Mucosa of stomach (tissue), 1 donor: Measurements from ENCODE around the gene ATG10.

Experiments used
- H3K27me3 ChIP-seq: one replicate; pipeline ENCODE4 v1.7.0; 2013; ENCODE audit warnings: mild to moderate bottlenecking, low read length; ENCODE audit not compliant: control insufficient read depth, insufficient read depth
- H3K36me3 ChIP-seq: one replicate; pipeline ENCODE4 v1.7.0; 2013; ENCODE audit warnings: low read length; ENCODE audit not compliant: control insufficient read depth, insufficient read depth
- H3K4me1 ChIP-seq: one replicate; pipeline ENCODE4 v1.7.0; 2013; ENCODE audit warnings: mild to moderate bottlenecking, low read length; ENCODE audit not compliant: control insufficient read depth, insufficient read depth
- H3K4me3 ChIP-seq: one replicate; pipeline ENCODE4 v1.7.0; 2013; ENCODE audit warnings: low read length
- H3K9ac ChIP-seq: one replicate; pipeline ENCODE4 v1.7.0; 2013; ENCODE audit warnings: mild to moderate bottlenecking, low read length, moderate library complexity
- H3K9me3 ChIP-seq: one replicate; pipeline ENCODE4 v1.7.0; 2013; ENCODE audit warnings: mild to moderate bottlenecking, low read length, moderate library complexity; ENCODE audit not compliant: control insufficient read depth
- donor health status: Pancreatic carcinoma.

The ATG10 gene

GRCh38 chr5:82164176-82164976, 192.6 kb downstream of the ATG10 start:
- no peaks in the 10 kb centered on the region for H3K36me3 ChIP-seq
- no peaks in the 10 kb centered on the region for H3K9me3 ChIP-seq
- peaks cover 17% of the 10 kb centered on the region for H3K4me1 ChIP-seq
- no peak overlapping the region for H3K4me3 ChIP-seq
- no peak overlapping the region for H3K9ac ChIP-seq
- H3K27me3 ChIP-seq: no peaks in the 10 kb centered on the region

- no peaks in the 10 kb centered on the region for H3K36me3 ChIP-seq
- no peak overlapping the region for H3K9ac ChIP-seq
- H3K4me1 ChIP-seq: peaks cover 17% of the 10 kb centered on the region
- H3K27me3 ChIP-seq: no peaks in the 10 kb centered on the region
- H3K9me3 ChIP-seq: no peaks in the 10 kb centered on the region
- no peak overlapping the region for H3K4me3 ChIP-seq
These were observed 193.3 kb downstream of the ATG10 start for GRCh38 chr5:82164977-82165713.

GRCh38 chr5:82165740-82166530, 194.1 kb downstream of the ATG10 start:
- Histone ChIP-seq H3K9me3 (no peaks in the 10 kb centered on the region), H3K4me1 (peaks cover 17% of the 10 kb centered on the region), H3K36me3 (no peaks in the 10 kb centered on the region), H3K27me3 (no peaks in the 10 kb centered on the region), H3K4me3 (no peak overlapping the region), H3K9ac (no peak overlapping the region)

GRCh38 chr5:82167372-82167935, 195.6 kb downstream of the ATG10 start:
- H3K4me3 ChIP-seq: no peak overlapping the region
- peaks cover 17% of the 10 kb centered on the region for H3K4me1 ChIP-seq
- H3K36me3 ChIP-seq: no peaks in the 10 kb centered on the region
- H3K9ac ChIP-seq: no peak overlapping the region
- H3K9me3 ChIP-seq: no peaks in the 10 kb centered on the region
- no peaks in the 10 kb centered on the region for H3K27me3 ChIP-seq

DNA sequence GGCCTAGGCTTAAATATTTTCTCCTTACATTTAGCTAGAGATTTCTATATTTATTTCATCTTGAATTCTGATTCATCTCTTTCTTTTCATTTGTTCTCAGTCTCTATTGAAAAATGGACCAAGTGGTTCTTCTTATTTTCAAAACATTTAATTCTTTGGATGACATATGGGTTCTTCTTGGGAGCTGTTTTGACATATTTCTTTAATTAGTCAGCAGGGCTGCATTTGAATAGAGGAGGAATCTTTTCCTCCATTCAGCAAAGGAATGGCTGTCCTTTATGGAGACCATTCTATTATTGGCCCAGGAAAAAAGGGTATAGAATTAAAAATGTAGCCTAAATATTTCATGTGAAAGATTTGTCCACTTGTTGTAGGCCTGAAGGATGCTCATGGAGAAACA, 196.5 kb downstream of the ATG10 start:
- Histone ChIP-seq H3K9me3 (no peaks in the 10 kb centered on the region), H3K36me3 (no peaks in the 10 kb centered on the region), H3K9ac (no peak overlapping the region), H3K4me1 (peaks cover 17% of the 10 kb centered on the region), H3K4me3 (no peak overlapping the region), H3K27me3 (no peaks in the 10 kb centered on the region)

GRCh38 chr5:82169892-82170291, 198.1 kb downstream of the ATG10 start:
- H3K4me1 ChIP-seq: peaks cover 9% of the 10 kb centered on the region
- no peak overlapping the region for H3K9ac ChIP-seq
- H3K9me3 ChIP-seq: no peaks in the 10 kb centered on the region
- no peaks in the 10 kb centered on the region for H3K36me3 ChIP-seq
- no peaks in the 10 kb centered on the region for H3K27me3 ChIP-seq
- H3K4me3 ChIP-seq: no peak overlapping the region

- Histone ChIP-seq H3K36me3 (no peaks in the 10 kb centered on the region), H3K9ac (no peak overlapping the region), H3K9me3 (no peaks in the 10 kb centered on the region), H3K4me1 (no peaks in the 10 kb centered on the region), H3K27me3 (no peaks in the 10 kb centered on the region), H3K4me3 (no peak overlapping the region)
These were observed 202.5 kb downstream of the ATG10 start for GRCh38 chr5:82174128-82174918.

DNA sequence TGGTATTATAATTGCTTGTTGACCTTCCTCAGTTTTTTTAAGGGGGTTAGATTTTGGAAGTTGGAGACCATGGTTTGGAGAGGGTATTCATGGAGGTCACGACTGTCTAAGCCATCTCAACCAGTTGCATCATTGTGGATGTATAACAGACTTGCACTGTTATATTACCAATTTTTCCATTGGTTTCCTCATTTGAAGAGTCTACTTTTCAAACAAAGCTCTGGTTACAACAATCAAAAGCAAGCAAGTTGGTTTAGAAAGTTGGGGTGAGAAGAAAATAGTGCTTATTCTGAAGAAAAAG, 203.0 kb downstream of the ATG10 start:
- H3K9ac ChIP-seq: no peak overlapping the region
- H3K4me1 ChIP-seq: no peaks in the 10 kb centered on the region
- H3K27me3 ChIP-seq: no peaks in the 10 kb centered on the region
- H3K36me3 ChIP-seq: no peaks in the 10 kb centered on the region
- H3K9me3 ChIP-seq: no peaks in the 10 kb centered on the region
- no peak overlapping the region for H3K4me3 ChIP-seq

GRCh38 chr5:82176115-82176814, 204.4 kb downstream of the ATG10 start:
- H3K4me1 ChIP-seq: no peaks in the 10 kb centered on the region
- H3K9ac ChIP-seq: no peak overlapping the region
- H3K9me3 ChIP-seq: no peaks in the 10 kb centered on the region
- H3K27me3 ChIP-seq: no peaks in the 10 kb centered on the region
- H3K4me3 ChIP-seq: no peak overlapping the region
- no peaks in the 10 kb centered on the region for H3K36me3 ChIP-seq

GRCh38 chr5:82178378-82178777, 206.6 kb downstream of the ATG10 start:
- no peak overlapping the region for H3K4me3 ChIP-seq
- H3K9ac ChIP-seq: no peak overlapping the region
- H3K36me3 ChIP-seq: no peaks in the 10 kb centered on the region
- no peaks in the 10 kb centered on the region for H3K4me1 ChIP-seq
- H3K27me3 ChIP-seq: no peaks in the 10 kb centered on the region
- no peaks in the 10 kb centered on the region for H3K9me3 ChIP-seq

DNA sequence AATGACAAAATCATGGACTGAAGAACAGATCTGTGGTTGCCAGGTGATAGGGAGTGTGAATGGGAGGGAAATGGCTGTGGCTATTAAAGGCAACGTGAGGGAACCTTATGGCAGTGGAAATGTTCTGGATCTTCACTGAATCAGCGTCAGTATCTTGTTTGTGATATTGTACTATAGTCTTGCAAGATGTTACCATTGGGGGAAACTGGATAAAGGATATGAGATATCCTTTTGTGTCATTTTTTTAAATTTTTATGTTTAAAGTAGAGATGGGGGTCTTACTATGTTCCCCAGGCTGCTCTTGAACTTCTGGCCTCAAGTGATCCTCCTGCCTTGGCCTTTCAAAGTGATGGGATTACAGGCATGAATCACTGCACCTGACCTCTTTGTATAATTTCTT, 210.8 kb downstream of the ATG10 start:
- Histone ChIP-seq H3K9me3 (no peaks in the 10 kb centered on the region), H3K27me3 (no peaks in the 10 kb centered on the region), H3K4me1 (no peaks in the 10 kb centered on the region), H3K9ac (no peak overlapping the region), H3K4me3 (no peak overlapping the region), H3K36me3 (no peaks in the 10 kb centered on the region)
